A549 (cell line): Measurements from ENCODE around the gene MEGF9.

Experiments
- GATA3 ChIP-seq: IDR thresholded peaks from 2 replicates; pipeline ENCODE4 v1.6.1; 2012; ENCODE audit warnings: borderline replicate concordance
- HDAC2 ChIP-seq: fragments of 200-600 bp; sonication (generic); IDR thresholded peaks from 2 replicates; pipeline ENCODE4 v1.6.1; 2016
- MAZ ChIP-seq: fragments of 150-350 bp; IDR thresholded peaks from 2 replicates; pipeline ENCODE4 v1.6.1; 2014; ENCODE audit warnings: antibody characterized with exemption, low read depth, low read length, borderline replicate concordance
- NR3C1 ChIP-seq: fragments of >200 bp; sonication (Bioruptor Twin); formaldehyde crosslinking; IDR thresholded peaks from 3 replicates; pipeline ENCODE4 v1.6.1; 2017
- POLR2A ChIP-seq: IDR thresholded peaks from 2 replicates; pipeline ENCODE4 v1.6.1; 2012; ENCODE audit warnings: mild to moderate bottlenecking, low read length
- RAD21 ChIP-seq, 2 experiments: fragments of >200 bp in 1 of 2; sonication (Bioruptor Twin) in 1 of 2; formaldehyde crosslinking in 1 of 2; IDR thresholded peaks in 1 of 2; conservative IDR thresholded peaks in 1 of 2; 2 replicates in 1 of 2; 3 replicates in 1 of 2; pipeline ENCODE4 v1.6.1; 2012 to 2018; ENCODE audit warnings: inconsistent platforms in 1 of 2
- TP53 ChIP-seq: fragments of 250-450 bp; sonication (Bioruptor Pico); IDR thresholded peaks from 2 replicates; pipeline ENCODE4 v1.5.0; 2021; ENCODE audit warnings: mild to moderate bottlenecking, moderate library complexity
- TF ChIP-seq, protein P1 (sequence below): fragments of >200 bp; sonication (Bioruptor Twin); formaldehyde crosslinking; IDR thresholded peaks from 3 replicates; pipeline ENCODE4 v1.5.1; 2016
- TF ChIP-seq, protein P2 (sequence below): fragments of 200-600 bp; sonication (generic); IDR thresholded peaks from 2 replicates; pipeline ENCODE4 v1.6.1; 2016; ENCODE audit warnings: antibody characterized with exemption, mild to moderate bottlenecking, moderate library complexity
- TF ChIP-seq, protein P3 (sequence below): fragments of 450-650 bp; IDR thresholded peaks from 2 replicates; pipeline ENCODE4 v1.6.1; 2014; ENCODE audit warnings: antibody characterized with exemption

DNA sequence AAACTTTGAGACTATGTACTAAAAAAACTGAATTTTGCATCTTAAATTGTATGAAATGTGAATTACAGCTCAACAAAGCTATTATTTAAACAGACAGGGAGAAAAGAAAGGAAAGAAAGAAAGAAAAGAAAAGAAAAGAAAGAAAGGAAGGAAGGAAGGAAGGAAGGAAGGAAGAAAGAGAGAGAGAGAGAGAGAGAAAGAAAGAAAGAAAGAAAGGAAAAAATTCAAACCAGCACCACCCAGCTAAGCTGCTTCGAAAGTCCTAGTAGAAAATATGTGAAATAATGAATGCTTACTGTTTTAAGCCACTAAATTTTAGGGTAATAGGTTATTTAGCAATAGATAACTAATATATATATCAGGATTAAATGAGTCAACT, 102.6 kb downstream of the MEGF9 start:
- TF ChIP-seq, protein P1, sequence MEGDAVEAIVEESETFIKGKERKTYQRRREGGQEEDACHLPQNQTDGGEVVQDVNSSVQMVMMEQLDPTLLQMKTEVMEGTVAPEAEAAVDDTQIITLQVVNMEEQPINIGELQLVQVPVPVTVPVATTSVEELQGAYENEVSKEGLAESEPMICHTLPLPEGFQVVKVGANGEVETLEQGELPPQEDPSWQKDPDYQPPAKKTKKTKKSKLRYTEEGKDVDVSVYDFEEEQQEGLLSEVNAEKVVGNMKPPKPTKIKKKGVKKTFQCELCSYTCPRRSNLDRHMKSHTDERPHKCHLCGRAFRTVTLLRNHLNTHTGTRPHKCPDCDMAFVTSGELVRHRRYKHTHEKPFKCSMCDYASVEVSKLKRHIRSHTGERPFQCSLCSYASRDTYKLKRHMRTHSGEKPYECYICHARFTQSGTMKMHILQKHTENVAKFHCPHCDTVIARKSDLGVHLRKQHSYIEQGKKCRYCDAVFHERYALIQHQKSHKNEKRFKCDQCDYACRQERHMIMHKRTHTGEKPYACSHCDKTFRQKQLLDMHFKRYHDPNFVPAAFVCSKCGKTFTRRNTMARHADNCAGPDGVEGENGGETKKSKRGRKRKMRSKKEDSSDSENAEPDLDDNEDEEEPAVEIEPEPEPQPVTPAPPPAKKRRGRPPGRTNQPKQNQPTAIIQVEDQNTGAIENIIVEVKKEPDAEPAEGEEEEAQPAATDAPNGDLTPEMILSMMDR, result no peak
- no peak for TF ChIP-seq TP53
- no peak for TF ChIP-seq POLR2A
- TF ChIP-seq, protein P2, sequence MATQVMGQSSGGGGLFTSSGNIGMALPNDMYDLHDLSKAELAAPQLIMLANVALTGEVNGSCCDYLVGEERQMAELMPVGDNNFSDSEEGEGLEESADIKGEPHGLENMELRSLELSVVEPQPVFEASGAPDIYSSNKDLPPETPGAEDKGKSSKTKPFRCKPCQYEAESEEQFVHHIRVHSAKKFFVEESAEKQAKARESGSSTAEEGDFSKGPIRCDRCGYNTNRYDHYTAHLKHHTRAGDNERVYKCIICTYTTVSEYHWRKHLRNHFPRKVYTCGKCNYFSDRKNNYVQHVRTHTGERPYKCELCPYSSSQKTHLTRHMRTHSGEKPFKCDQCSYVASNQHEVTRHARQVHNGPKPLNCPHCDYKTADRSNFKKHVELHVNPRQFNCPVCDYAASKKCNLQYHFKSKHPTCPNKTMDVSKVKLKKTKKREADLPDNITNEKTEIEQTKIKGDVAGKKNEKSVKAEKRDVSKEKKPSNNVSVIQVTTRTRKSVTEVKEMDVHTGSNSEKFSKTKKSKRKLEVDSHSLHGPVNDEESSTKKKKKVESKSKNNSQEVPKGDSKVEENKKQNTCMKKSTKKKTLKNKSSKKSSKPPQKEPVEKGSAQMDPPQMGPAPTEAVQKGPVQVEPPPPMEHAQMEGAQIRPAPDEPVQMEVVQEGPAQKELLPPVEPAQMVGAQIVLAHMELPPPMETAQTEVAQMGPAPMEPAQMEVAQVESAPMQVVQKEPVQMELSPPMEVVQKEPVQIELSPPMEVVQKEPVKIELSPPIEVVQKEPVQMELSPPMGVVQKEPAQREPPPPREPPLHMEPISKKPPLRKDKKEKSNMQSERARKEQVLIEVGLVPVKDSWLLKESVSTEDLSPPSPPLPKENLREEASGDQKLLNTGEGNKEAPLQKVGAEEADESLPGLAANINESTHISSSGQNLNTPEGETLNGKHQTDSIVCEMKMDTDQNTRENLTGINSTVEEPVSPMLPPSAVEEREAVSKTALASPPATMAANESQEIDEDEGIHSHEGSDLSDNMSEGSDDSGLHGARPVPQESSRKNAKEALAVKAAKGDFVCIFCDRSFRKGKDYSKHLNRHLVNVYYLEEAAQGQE, result no peak
- no peak for TF ChIP-seq HDAC2
- TF ChIP-seq, protein P3, sequence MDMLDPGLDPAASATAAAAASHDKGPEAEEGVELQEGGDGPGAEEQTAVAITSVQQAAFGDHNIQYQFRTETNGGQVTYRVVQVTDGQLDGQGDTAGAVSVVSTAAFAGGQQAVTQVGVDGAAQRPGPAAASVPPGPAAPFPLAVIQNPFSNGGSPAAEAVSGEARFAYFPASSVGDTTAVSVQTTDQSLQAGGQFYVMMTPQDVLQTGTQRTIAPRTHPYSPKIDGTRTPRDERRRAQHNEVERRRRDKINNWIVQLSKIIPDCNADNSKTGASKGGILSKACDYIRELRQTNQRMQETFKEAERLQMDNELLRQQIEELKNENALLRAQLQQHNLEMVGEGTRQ, result no peak
- TF ChIP-seq NR3C1, result no peak
- TF ChIP-seq MAZ, result no peak
- TF ChIP-seq RAD21 (conservative IDR thresholded peaks at IDR 0.05 in 1 of 2, IDR thresholded peaks at IDR 0.05 in 1 of 2), result no peak
- no peak for TF ChIP-seq GATA3
